ENCODE measurements around the gene RALY.

The RALY gene

GRCh38 chr20:34085544-34086040 is 91.9 kb downstream of the RALY start:
- H3K36me3 ChIP-seq (ENCODE audit: insufficient read depth, insufficient read length, low read length), result peaks cover 79% of the 10 kb centered on the region
- no peak overlapping the region for H3K4me3 ChIP-seq (ENCODE audit: insufficient read length, low read depth)
- TF ChIP-seq YY1 (IDR thresholded peaks at IDR 0.05; ENCODE audit: insufficient read depth, insufficient read length), result no peak
- TF ChIP-seq ZNF274 (IDR thresholded peaks at IDR 0.05; ENCODE audit: low read depth, low read length), result no peak
- TF ChIP-seq SUZ12 (IDR thresholded peaks at IDR 0.05; ENCODE audit: extremely low read depth, insufficient read depth, insufficient read length), result no peak
- H3K9ac ChIP-seq (ENCODE audit: insufficient read length, low read depth), result no peak overlapping the region
- DNase-seq (ENCODE audit: low read depth, low spot score), result no peak
- H3K27me3 ChIP-seq (ENCODE audit: insufficient read depth, insufficient read length), result no peaks in the 10 kb centered on the region
- H3K4me1 ChIP-seq (ENCODE audit: insufficient read depth, insufficient read length), result no peaks in the 10 kb centered on the region
- H3K9me3 ChIP-seq (ENCODE audit: insufficient read depth, low read length), result no peaks in the 10 kb centered on the region

GRCh38 chr20:34088305-34089174 is 94.8 kb downstream of the RALY start:
- TF ChIP-seq YY1 (IDR thresholded peaks at IDR 0.05; ENCODE audit: insufficient read depth, insufficient read length) (no peak), ZNF274 (IDR thresholded peaks at IDR 0.05; ENCODE audit: low read depth, low read length) (no peak), SUZ12 (IDR thresholded peaks at IDR 0.05; ENCODE audit: extremely low read depth, insufficient read depth, insufficient read length) (no peak)
- no peak for DNase-seq (ENCODE audit: low read depth, low spot score)
- no peaks in the 10 kb centered on the region for H3K4me1 ChIP-seq (ENCODE audit: insufficient read depth, insufficient read length)
- H3K36me3 ChIP-seq (ENCODE audit: insufficient read depth, insufficient read length, low read length), result peaks cover 76% of the 10 kb centered on the region
- H3K9ac ChIP-seq (ENCODE audit: insufficient read length, low read depth), result no peak overlapping the region
- no peaks in the 10 kb centered on the region for H3K27me3 ChIP-seq (ENCODE audit: insufficient read depth, insufficient read length)
- no peaks in the 10 kb centered on the region for H3K9me3 ChIP-seq (ENCODE audit: insufficient read depth, low read length)
- no peak overlapping the region for H3K4me3 ChIP-seq (ENCODE audit: insufficient read length, low read depth)

GRCh38 chr20:34089175-34089479 is 95.4 kb downstream of the RALY start:
- H3K9ac ChIP-seq (ENCODE audit: insufficient read length, low read depth), result no peak overlapping the region
- H3K4me1 ChIP-seq (ENCODE audit: insufficient read depth, insufficient read length), result no peaks in the 10 kb centered on the region
- no peak for DNase-seq (ENCODE audit: low read depth, low spot score)
- H3K36me3 ChIP-seq (ENCODE audit: insufficient read depth, insufficient read length, low read length), result peaks cover 76% of the 10 kb centered on the region
- H3K9me3 ChIP-seq (ENCODE audit: insufficient read depth, low read length), result no peaks in the 10 kb centered on the region
- H3K27me3 ChIP-seq (ENCODE audit: insufficient read depth, insufficient read length), result no peaks in the 10 kb centered on the region
- TF ChIP-seq SUZ12 (IDR thresholded peaks at IDR 0.05; ENCODE audit: extremely low read depth, insufficient read depth, insufficient read length) (no peak), ZNF274 (IDR thresholded peaks at IDR 0.05; ENCODE audit: low read depth, low read length) (no peak), YY1 (IDR thresholded peaks at IDR 0.05; ENCODE audit: insufficient read depth, insufficient read length) (no peak)
- H3K4me3 ChIP-seq (ENCODE audit: insufficient read length, low read depth), result no peak overlapping the region

- Histone ChIP-seq H3K9ac (ENCODE audit: insufficient read length, low read depth) (no peak overlapping the region), H3K9me3 (ENCODE audit: insufficient read depth, low read length) (no peaks in the 10 kb centered on the region), H3K4me3 (ENCODE audit: insufficient read length, low read depth) (no peak overlapping the region), H3K36me3 (ENCODE audit: insufficient read depth, insufficient read length, low read length) (peaks cover 76% of the 10 kb centered on the region), H3K4me1 (ENCODE audit: insufficient read depth, insufficient read length) (no peaks in the 10 kb centered on the region), H3K27me3 (ENCODE audit: insufficient read depth, insufficient read length) (no peaks in the 10 kb centered on the region)
- no peak for TF ChIP-seq YY1 (IDR thresholded peaks at IDR 0.05; ENCODE audit: insufficient read depth, insufficient read length)
- no peak for DNase-seq (ENCODE audit: low read depth, low spot score)
Measured at GRCh38 chr20:34089655-34090345, 96.1 kb downstream of the RALY start.

- Histone ChIP-seq H3K4me1 (ENCODE audit: insufficient read depth, insufficient read length) (no peaks in the 10 kb centered on the region), H3K9me3 (ENCODE audit: insufficient read depth, low read length) (no peaks in the 10 kb centered on the region), H3K27me3 (ENCODE audit: insufficient read depth, insufficient read length) (no peaks in the 10 kb centered on the region), H3K36me3 (ENCODE audit: insufficient read depth, insufficient read length, low read length) (peaks cover 85% of the 10 kb centered on the region), H3K9ac (ENCODE audit: insufficient read length, low read depth) (no peak overlapping the region), H3K4me3 (ENCODE audit: insufficient read length, low read depth) (no peak overlapping the region)
- DNase-seq (ENCODE audit: low read depth, low spot score), result no peak
- no peak for TF ChIP-seq SUZ12 (IDR thresholded peaks at IDR 0.05; ENCODE audit: extremely low read depth, insufficient read depth, insufficient read length)
- no peak for TF ChIP-seq YY1 (IDR thresholded peaks at IDR 0.05; ENCODE audit: insufficient read depth, insufficient read length)
- TF ChIP-seq ZNF274 (IDR thresholded peaks at IDR 0.05; ENCODE audit: low read depth, low read length), result no peak
Measured at GRCh38 chr20:34090645-34091044, 96.9 kb downstream of the RALY start.

GRCh38 chr20:34091637-34092200 is 98.0 kb downstream of the RALY start:
- DNase-seq (ENCODE audit: low read depth, low spot score), result no peak
- no peak overlapping the region for H3K4me3 ChIP-seq (ENCODE audit: insufficient read length, low read depth)
- H3K4me1 ChIP-seq (ENCODE audit: insufficient read depth, insufficient read length), result no peaks in the 10 kb centered on the region
- peaks cover 92% of the 10 kb centered on the region for H3K36me3 ChIP-seq (ENCODE audit: insufficient read depth, insufficient read length, low read length)
- no peak overlapping the region for H3K9ac ChIP-seq (ENCODE audit: insufficient read length, low read depth)
- TF ChIP-seq ZNF274 (IDR thresholded peaks at IDR 0.05; ENCODE audit: low read depth, low read length) (no peak), YY1 (IDR thresholded peaks at IDR 0.05; ENCODE audit: insufficient read depth, insufficient read length) (no peak), SUZ12 (IDR thresholded peaks at IDR 0.05; ENCODE audit: extremely low read depth, insufficient read depth, insufficient read length) (no peak)
- no peaks in the 10 kb centered on the region for H3K27me3 ChIP-seq (ENCODE audit: insufficient read depth, insufficient read length)
- H3K9me3 ChIP-seq (ENCODE audit: insufficient read depth, low read length), result no peaks in the 10 kb centered on the region

- TF ChIP-seq ZNF274 (IDR thresholded peaks at IDR 0.05; ENCODE audit: low read depth, low read length) (no peak), SUZ12 (IDR thresholded peaks at IDR 0.05; ENCODE audit: extremely low read depth, insufficient read depth, insufficient read length) (no peak), YY1 (IDR thresholded peaks at IDR 0.05; ENCODE audit: insufficient read depth, insufficient read length) (no peak)
- Histone ChIP-seq H3K4me1 (ENCODE audit: insufficient read depth, insufficient read length) (no peaks in the 10 kb centered on the region), H3K27me3 (ENCODE audit: insufficient read depth, insufficient read length) (no peaks in the 10 kb centered on the region), H3K9ac (ENCODE audit: insufficient read length, low read depth) (no peak overlapping the region), H3K36me3 (ENCODE audit: insufficient read depth, insufficient read length, low read length) (peaks cover 95% of the 10 kb centered on the region), H3K4me3 (ENCODE audit: insufficient read length, low read depth) (no peak overlapping the region), H3K9me3 (ENCODE audit: insufficient read depth, low read length) (no peaks in the 10 kb centered on the region)
- no peak for DNase-seq (ENCODE audit: low read depth, low spot score)
Measured at GRCh38 chr20:34093895-34094294, 100.2 kb downstream of the RALY start.
